WTC11 (cell line): ENCODE results near the gene MRGPRF.

Experiments used
- AFF4 ChIP-seq: sonication (generic); formaldehyde crosslinking; IDR thresholded peaks from 2 replicates; pipeline ENCODE4 v1.8.1; 2023; ENCODE audit warnings: mild to moderate bottlenecking, missing genetic modification reagents, borderline replicate concordance
- ATF3 ChIP-seq: sonication (generic); formaldehyde crosslinking; conservative IDR thresholded peaks from 2 replicates; pipeline ENCODE4 v1.8.1; 2022; ENCODE audit warnings: mild to moderate bottlenecking, missing genetic modification reagents
- CREM ChIP-seq: sonication (generic); formaldehyde crosslinking; IDR thresholded peaks from 2 replicates; pipeline ENCODE4 v1.8.1; 2022; ENCODE audit warnings: mild to moderate bottlenecking, missing genetic modification reagents, moderate library complexity
- GTF2I ChIP-seq: fragments of 250-450 bp; sonication (Bioruptor Pico); conservative IDR thresholded peaks from 2 replicates; pipeline ENCODE4 v1.4.0; 2021; ENCODE audit warnings: mild to moderate bottlenecking
- NR1H2 ChIP-seq: sonication (generic); formaldehyde crosslinking; IDR thresholded peaks from 2 replicates; pipeline ENCODE4 v1.9.0; 2021; ENCODE audit warnings: mild to moderate bottlenecking, moderate library complexity, missing genetic modification reagents
- NR3C1 ChIP-seq: sonication (generic); formaldehyde crosslinking; conservative IDR thresholded peaks from 2 replicates; pipeline ENCODE4 v1.8.1; 2023; ENCODE audit warnings: low read depth, mild to moderate bottlenecking, missing genetic modification reagents
- RORB ChIP-seq: fragments of 250-450 bp; sonication (Bioruptor Pico); IDR thresholded peaks from 2 replicates; pipeline ENCODE4 v1.9.0; 2021; ENCODE audit warnings: mild to moderate bottlenecking
- SP1 ChIP-seq: sonication (generic); formaldehyde crosslinking; conservative IDR thresholded peaks from 2 replicates; pipeline ENCODE4 v1.8.1; 2022; ENCODE audit warnings: missing genetic modification reagents
- TCF7 ChIP-seq: sonication (generic); formaldehyde crosslinking; IDR thresholded peaks from 2 replicates; pipeline ENCODE4 v1.8.0; 2022; ENCODE audit warnings: mild to moderate bottlenecking, low read depth, missing genetic modification reagents, moderate library complexity
- TEAD1 ChIP-seq: sonication (generic); formaldehyde crosslinking; IDR thresholded peaks from 2 replicates; pipeline ENCODE4 v1.8.0; 2022; ENCODE audit warnings: mild to moderate bottlenecking, missing genetic modification reagents
- ZNF121 ChIP-seq: sonication (generic); formaldehyde crosslinking; IDR thresholded peaks from 2 replicates; pipeline ENCODE4 v1.8.0; 2023; ENCODE audit warnings: missing genetic modification reagents
- TF ChIP-seq, protein P1 (sequence below): fragments of 200-600 bp; IDR thresholded peaks from 2 replicates; pipeline ENCODE4 v1.8.0; 2022; ENCODE audit warnings: antibody characterized with exemption
- TF ChIP-seq, protein P2 (sequence below): sonication (generic); formaldehyde crosslinking; IDR thresholded peaks from 2 replicates; pipeline ENCODE4 v1.8.1; 2023; ENCODE audit warnings: mild to moderate bottlenecking, missing genetic modification reagents, moderate library complexity

GRCh38 chr11:69058511-69059270 lies 45.6 kb upstream of the MRGPRF start:
- TF ChIP-seq, protein P1, sequence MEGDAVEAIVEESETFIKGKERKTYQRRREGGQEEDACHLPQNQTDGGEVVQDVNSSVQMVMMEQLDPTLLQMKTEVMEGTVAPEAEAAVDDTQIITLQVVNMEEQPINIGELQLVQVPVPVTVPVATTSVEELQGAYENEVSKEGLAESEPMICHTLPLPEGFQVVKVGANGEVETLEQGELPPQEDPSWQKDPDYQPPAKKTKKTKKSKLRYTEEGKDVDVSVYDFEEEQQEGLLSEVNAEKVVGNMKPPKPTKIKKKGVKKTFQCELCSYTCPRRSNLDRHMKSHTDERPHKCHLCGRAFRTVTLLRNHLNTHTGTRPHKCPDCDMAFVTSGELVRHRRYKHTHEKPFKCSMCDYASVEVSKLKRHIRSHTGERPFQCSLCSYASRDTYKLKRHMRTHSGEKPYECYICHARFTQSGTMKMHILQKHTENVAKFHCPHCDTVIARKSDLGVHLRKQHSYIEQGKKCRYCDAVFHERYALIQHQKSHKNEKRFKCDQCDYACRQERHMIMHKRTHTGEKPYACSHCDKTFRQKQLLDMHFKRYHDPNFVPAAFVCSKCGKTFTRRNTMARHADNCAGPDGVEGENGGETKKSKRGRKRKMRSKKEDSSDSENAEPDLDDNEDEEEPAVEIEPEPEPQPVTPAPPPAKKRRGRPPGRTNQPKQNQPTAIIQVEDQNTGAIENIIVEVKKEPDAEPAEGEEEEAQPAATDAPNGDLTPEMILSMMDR: no peak
- no peak for TF ChIP-seq RORB (CRISPR knock-in tag)
- TF ChIP-seq SP1 (CRISPR knock-in tag): no peak
- TF ChIP-seq ATF3 (CRISPR knock-in tag): no peak
- TF ChIP-seq CREM: no peak
- TF ChIP-seq NR1H2 (CRISPR knock-in tag): no peak
- TF ChIP-seq NR3C1: no peak
- TF ChIP-seq, protein P2, sequence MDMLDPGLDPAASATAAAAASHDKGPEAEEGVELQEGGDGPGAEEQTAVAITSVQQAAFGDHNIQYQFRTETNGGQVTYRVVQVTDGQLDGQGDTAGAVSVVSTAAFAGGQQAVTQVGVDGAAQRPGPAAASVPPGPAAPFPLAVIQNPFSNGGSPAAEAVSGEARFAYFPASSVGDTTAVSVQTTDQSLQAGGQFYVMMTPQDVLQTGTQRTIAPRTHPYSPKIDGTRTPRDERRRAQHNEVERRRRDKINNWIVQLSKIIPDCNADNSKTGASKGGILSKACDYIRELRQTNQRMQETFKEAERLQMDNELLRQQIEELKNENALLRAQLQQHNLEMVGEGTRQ (CRISPR knock-in tag): no peak
- no peak for TF ChIP-seq GTF2I (CRISPR knock-in tag)
- TF ChIP-seq AFF4: no peak
- no peak for TF ChIP-seq ZNF121 (CRISPR knock-in tag)
- TF ChIP-seq TEAD1: no peak
- no peak for TF ChIP-seq TCF7 (CRISPR knock-in tag)
